T-helper 2 cell treated with Interferon-gamma antibody and Interleukin-4, amounts not matched to agents 100 ng/mL and 5 ng/mL, for 36 hours (primary cell): ENCODE results near the gene MARK1. TPM values are rescaled to one million over a fixed set of nuclear protein-coding genes. Genes with fewer than 3 reads are reported as not detected.

ENCODE experiments used
- intact Hi-C: fragments of 100-400 bp; cut with micrococcal nuclease; formaldehyde crosslinking; loops from one replicate; pipeline ENCODE4 v1.15.1; 2023
- total RNA-seq: library from RNA; stranded (reverse); gene quantifications from 2 replicates; pipeline ENCODE4 v1.2.3, GENCODE V29; 2022

MARK1 gene
- total RNA-seq, 1 donor from 2014 or later, result not detected

GRCh38 chr1:220687809-220688208 lies 159.9 kb downstream of the MARK1 start:
- intact Hi-C loops, result no loop called here

GRCh38 chr1:220689666-220690065 lies 161.7 kb downstream of the MARK1 start:
- intact Hi-C loops, result loop anchor here (1.0 to 2.0 kb wide), 2 partner anchors 44 to 87 kb away; no protein-coding TSS in a partner anchor

- intact Hi-C loops, result loop anchor here (1.0 to 2.0 kb wide), 2 partner anchors 43 to 86 kb away; no protein-coding TSS in a partner anchor
Observed at GRCh38 chr1:220690140-220691052, 162.5 kb downstream of the MARK1 start, which contains the start of gene C1orf115. C1orf115 (plus strand) TSS chr1:220690363; CDS start chr1:220690403, 40 bp downstream.

- intact Hi-C loops, result loop anchor here (2.0 kb wide), 1 partner anchor 86 kb away; no protein-coding TSS in a partner anchor
Observed at GRCh38 chr1:220691053-220691684, 163.2 kb downstream of the MARK1 start.

GRCh38 chr1:220692436-220693228 lies 164.7 kb downstream of the MARK1 start:
- intact Hi-C loops, result no loop called here

- intact Hi-C loops, result loop anchor here (5.0 kb wide), 1 partner anchor 857 kb away; no protein-coding TSS in a partner anchor
Observed at GRCh38 chr1:220694866-220695382, 167.0 kb downstream of the MARK1 start.

- intact Hi-C loops, result loop anchor here (5.0 kb wide), 1 partner anchor 857 kb away; no protein-coding TSS in a partner anchor
Observed at GRCh38 chr1:220695426-220695825, 167.5 kb downstream of the MARK1 start.

- intact Hi-C loops, result loop anchor here (5.0 kb wide), 1 partner anchor 856 kb away; no protein-coding TSS in a partner anchor
Observed at GRCh38 chr1:220696226-220696862, 168.4 kb downstream of the MARK1 start.

GRCh38 chr1:220696863-220697231 lies 168.9 kb downstream of the MARK1 start:
- intact Hi-C loops, result loop anchor here (5.0 kb wide), 1 partner anchor 855 kb away; no protein-coding TSS in a partner anchor

- intact Hi-C loops, result loop anchor here (5.0 kb wide), 1 partner anchor 855 kb away; no protein-coding TSS in a partner anchor
Observed at GRCh38 chr1:220697326-220697725, 169.4 kb downstream of the MARK1 start.

- intact Hi-C loops, result loop anchor here (5.0 kb wide), 1 partner anchor 854 kb away; no protein-coding TSS in a partner anchor
Observed at GRCh38 chr1:220698607-220699016, 170.7 kb downstream of the MARK1 start.

GRCh38 chr1:220699044-220699443 lies 171.1 kb downstream of the MARK1 start:
- intact Hi-C loops, result loop anchor here (5.0 kb wide), 1 partner anchor 853 kb away; no protein-coding TSS in a partner anchor

GRCh38 chr1:220700556-220701179 lies 172.7 kb downstream of the MARK1 start:
- intact Hi-C loops, result no loop called here

GRCh38 chr1:220701974-220702373 lies 174.0 kb downstream of the MARK1 start:
- intact Hi-C loops, result no loop called here

- intact Hi-C loops, result no loop called here
Observed at GRCh38 chr1:220702733-220703270, 174.9 kb downstream of the MARK1 start.

GRCh38 chr1:220703305-220703704 lies 175.4 kb downstream of the MARK1 start:
- intact Hi-C loops, result no loop called here

GRCh38 chr1:220705782-220706181 lies 177.8 kb downstream of the MARK1 start:
- intact Hi-C loops, result no loop called here

GRCh38 chr1:220706480-220706879 lies 178.5 kb downstream of the MARK1 start:
- intact Hi-C loops, result no loop called here

- intact Hi-C loops, result no loop called here
Observed at GRCh38 chr1:220707160-220707559, 179.2 kb downstream of the MARK1 start.
